ENCODE data around the gene SHC4. TPM values are rescaled to one million over a fixed set of nuclear protein-coding genes. Genes with fewer than 3 reads are reported as not detected.

SHC4 gene
- total RNA-seq, 1 donor from 2014 or later, result 0.33 TPM

- DNase-seq (ENCODE audit: low read depth, low spot score), result no peak
Observed at GRCh38 chr15:48850648-48851047, 113.1 kb downstream of the SHC4 start.

GRCh38 chr15:48845123-48845522 is 118.6 kb downstream of the SHC4 start:
- DNase-seq (ENCODE audit: low read depth, low spot score), result no peak

- DNase-seq (ENCODE audit: low read depth, low spot score), result no peak
Observed at GRCh38 chr15:48842501-48842900, 121.2 kb downstream of the SHC4 start.

- DNase-seq (ENCODE audit: low read depth, low spot score), result no peak
Observed at GRCh38 chr15:48834756-48835155, 129.0 kb downstream of the SHC4 start.

GRCh38 chr15:48833526-48834239 is 130.0 kb downstream of the SHC4 start:
- DNase-seq (ENCODE audit: low read depth, low spot score), result no peak

GRCh38 chr15:48832648-48833047 is 131.1 kb downstream of the SHC4 start:
- no peak for DNase-seq (ENCODE audit: low read depth, low spot score)

- DNase-seq (ENCODE audit: low read depth, low spot score), result no peak
Observed at GRCh38 chr15:48828906-48829305, 134.8 kb downstream of the SHC4 start.

GRCh38 chr15:48828471-48828870 is 135.2 kb downstream of the SHC4 start:
- DNase-seq (ENCODE audit: low read depth, low spot score), result no peak

- DNase-seq (ENCODE audit: low read depth, low spot score), result no peak
Observed at GRCh38 chr15:48825075-48825474, 138.6 kb downstream of the SHC4 start.

GRCh38 chr15:48823706-48824105 is 140.0 kb downstream of the SHC4 start:
- DNase-seq (ENCODE audit: low read depth, low spot score), result no peak

- DNase-seq (ENCODE audit: low read depth, low spot score), result no peak
Observed at GRCh38 chr15:48823237-48823636, 140.5 kb downstream of the SHC4 start.

GRCh38 chr15:48814286-48814685 is 149.4 kb downstream of the SHC4 start:
- DNase-seq (ENCODE audit: low read depth, low spot score), result no peak

GRCh38 chr15:48811325-48811958 is 152.3 kb downstream of the SHC4 start:
- DNase-seq (ENCODE audit: low read depth, low spot score), result no peak

- DNase-seq (ENCODE audit: low read depth, low spot score), result peak; percentile 99
Observed at GRCh38 chr15:48810414-48811324, 153.1 kb downstream of the SHC4 start, which contains the start of gene CEP152. CEP152 (minus strand) TSS chr15:48811069; CDS start chr15:48805649, 5,420 bp downstream.

GRCh38 chr15:48806151-48806550 is 157.6 kb downstream of the SHC4 start:
- no peak for DNase-seq (ENCODE audit: low read depth, low spot score)

GRCh38 chr15:48805591-48805990 is 158.1 kb downstream of the SHC4 start:
- DNase-seq (ENCODE audit: low read depth, low spot score), result no peak

GRCh38 chr15:48803877-48804276 is 159.8 kb downstream of the SHC4 start:
- DNase-seq (ENCODE audit: low read depth, low spot score), result no peak

- no peak for DNase-seq (ENCODE audit: low read depth, low spot score)
Observed at GRCh38 chr15:48802867-48803266, 160.9 kb downstream of the SHC4 start.

- DNase-seq (ENCODE audit: low read depth, low spot score), result no peak
Observed at GRCh38 chr15:48802257-48802656, 161.5 kb downstream of the SHC4 start.

GRCh38 chr15:48800811-48801455 is 162.8 kb downstream of the SHC4 start:
- DNase-seq (ENCODE audit: low read depth, low spot score), result no peak

GRCh38 chr15:48800245-48800644 is 163.5 kb downstream of the SHC4 start:
- DNase-seq (ENCODE audit: low read depth, low spot score), result no peak
